SK-N-SH treated with all-trans-retinoic acid at 6 μM for 48 hours (cell line): ENCODE measurements around the gene RASGRF2.
"Not testable (repeated sequence)": the region's sequence is repeated elsewhere in the genome, so short reads cannot be mapped to it uniquely, and the experiment has no call there.

ENCODE experiments used
- ATAC-seq: fragments of 200-7000 bp; cut with Tn5 transposase; 3 replicates; pipeline ENCODE4 v1.9.1; 2020; ENCODE audit warnings: mild to moderate bottlenecking, moderate library complexity
- ARNTL ChIP-seq: fragments of 450-650 bp; formaldehyde crosslinking; IDR thresholded peaks from 2 replicates; pipeline ENCODE4 v1.5.0; 2020; ENCODE audit warnings: low read depth, mild to moderate bottlenecking, moderate library complexity, borderline replicate concordance
- BACH2 ChIP-seq: fragments of 250-450 bp; sonication (Bioruptor Pico); IDR thresholded peaks from 2 replicates; pipeline ENCODE4 v1.9.0; 2021; ENCODE audit warnings: mild to moderate bottlenecking, borderline replicate concordance
- CSDC2 ChIP-seq: fragments of 250-450 bp; sonication (Bioruptor Pico); IDR thresholded peaks from 2 replicates; pipeline ENCODE4 v1.5.0; 2020; ENCODE audit warnings: mild to moderate bottlenecking, moderate library complexity
- ESRRG ChIP-seq: fragments of 250-450 bp; sonication (Bioruptor Pico); IDR thresholded peaks from 2 replicates; pipeline ENCODE4 v1.6.1; 2021; ENCODE audit warnings: mild to moderate bottlenecking
- GLIS3 ChIP-seq: fragments of 250-450 bp; sonication (Bioruptor Pico); IDR thresholded peaks from 2 replicates; pipeline ENCODE4 v1.5.0; 2020; ENCODE audit warnings: mild to moderate bottlenecking, moderate library complexity
- ISL1 ChIP-seq: fragments of 250-450 bp; sonication (Bioruptor Pico); IDR thresholded peaks from 2 replicates; pipeline ENCODE4 v2.1.2; 2022; ENCODE audit warnings: mild to moderate bottlenecking, moderate library complexity
- OSR1 ChIP-seq: fragments of 250-450 bp; sonication (Bioruptor Pico); IDR thresholded peaks from 2 replicates; pipeline ENCODE4 v1.8.0; 2022; ENCODE audit warnings: moderate library complexity, mild to moderate bottlenecking, inconsistent platforms
- PPARA ChIP-seq: fragments of 250-450 bp; sonication (Bioruptor Pico); IDR thresholded peaks from 2 replicates; pipeline ENCODE4 v1.5.0; 2020; ENCODE audit warnings: mild to moderate bottlenecking, borderline replicate concordance
- RARB ChIP-seq: fragments of 250-450 bp; sonication (Bioruptor Pico); IDR thresholded peaks from 2 replicates; pipeline ENCODE4 v1.8.0; 2021; ENCODE audit warnings: mild to moderate bottlenecking, moderate library complexity
- SNAI2 ChIP-seq: fragments of 250-450 bp; sonication (Bioruptor Pico); IDR thresholded peaks from 2 replicates; pipeline ENCODE4 v1.5.0; 2020; ENCODE audit warnings: mild to moderate bottlenecking, moderate library complexity
- TCF4 ChIP-seq: fragments of 250-450 bp; sonication (Bioruptor Pico); IDR thresholded peaks from 2 replicates; pipeline ENCODE4 v1.8.0; 2021; ENCODE audit warnings: mild to moderate bottlenecking, moderate library complexity, borderline replicate concordance
- TOX ChIP-seq: fragments of 250-450 bp; sonication (Bioruptor Pico); IDR thresholded peaks from 2 replicates; pipeline ENCODE4 v1.8.0; 2021; ENCODE audit warnings: mild to moderate bottlenecking, moderate library complexity, borderline replicate concordance
- ZC3H10 ChIP-seq: fragments of 250-450 bp; sonication (Bioruptor Pico); IDR thresholded peaks from 2 replicates; pipeline ENCODE4 v1.5.1; 2021; ENCODE audit warnings: mild to moderate bottlenecking, moderate library complexity
- ZFP3 ChIP-seq: fragments of 250-450 bp; sonication (Bioruptor Pico); IDR thresholded peaks from 2 replicates; pipeline ENCODE4 v1.5.0; 2020; ENCODE audit warnings: mild to moderate bottlenecking, moderate library complexity
- ZFP30 ChIP-seq: fragments of 450-650 bp; formaldehyde crosslinking; IDR thresholded peaks from 2 replicates; pipeline ENCODE4 v1.5.0; 2022; ENCODE audit warnings: mild to moderate bottlenecking, moderate library complexity
- ZNF565 ChIP-seq: fragments of 450-650 bp; formaldehyde crosslinking; conservative IDR thresholded peaks from 2 replicates; pipeline ENCODE4 v1.5.0; 2020; ENCODE audit warnings: low read depth, mild to moderate bottlenecking, moderate library complexity
- ZNF70 ChIP-seq: fragments of 450-650 bp; formaldehyde crosslinking; IDR thresholded peaks from 2 replicates; pipeline ENCODE4 v1.5.0; 2020; ENCODE audit warnings: mild to moderate bottlenecking, moderate library complexity
- TF ChIP-seq, protein P1 (sequence below): fragments of 250-450 bp; sonication (Bioruptor Pico); IDR thresholded peaks from 2 replicates; pipeline ENCODE4 v1.8.0; 2021; ENCODE audit warnings: low read depth, mild to moderate bottlenecking, moderate library complexity, borderline replicate concordance
- TF ChIP-seq, protein P2 (sequence below): fragments of 250-450 bp; sonication (Bioruptor Pico); IDR thresholded peaks from 2 replicates; pipeline ENCODE4 v1.5.1; 2020; ENCODE audit warnings: low read depth, mild to moderate bottlenecking, moderate library complexity
- TF ChIP-seq, protein P3 (sequence below): fragments of 250-450 bp; sonication (Bioruptor Pico); IDR thresholded peaks from 2 replicates; pipeline ENCODE4 v1.5.0; 2020; ENCODE audit warnings: mild to moderate bottlenecking, moderate library complexity
- TF ChIP-seq, protein P4 (sequence below): fragments of 250-450 bp; sonication (Bioruptor Pico); IDR thresholded peaks from 2 replicates; pipeline ENCODE4 v1.5.1; 2021; ENCODE audit warnings: mild to moderate bottlenecking, moderate library complexity
- TF ChIP-seq, protein P5 (sequence below): fragments of 250-450 bp; sonication (Bioruptor Pico); IDR thresholded peaks from 2 replicates; pipeline ENCODE4 v1.8.0; 2020; ENCODE audit warnings: mild to moderate bottlenecking, moderate library complexity, borderline replicate concordance

The RASGRF2 gene

DNA sequence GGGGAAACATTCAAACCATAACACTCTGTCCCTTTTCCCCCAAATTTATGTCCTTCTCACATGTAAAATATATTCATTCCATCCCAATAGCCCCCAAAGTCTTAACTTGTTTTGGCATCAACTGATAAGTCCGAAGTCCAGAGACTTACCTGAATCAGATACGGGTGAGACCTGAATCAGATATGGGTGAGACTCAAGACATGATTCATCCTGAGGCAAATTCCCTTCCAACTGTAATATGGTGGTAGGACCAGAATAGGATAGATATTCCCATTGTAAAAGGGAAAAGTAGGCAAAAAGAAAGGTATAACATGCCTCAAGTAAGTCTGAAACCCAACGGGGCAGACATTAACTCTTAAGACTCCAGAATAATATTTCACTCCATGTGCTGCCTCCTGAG lies 157.4 kb downstream of the RASGRF2 start:
- TF ChIP-seq, protein P1, sequence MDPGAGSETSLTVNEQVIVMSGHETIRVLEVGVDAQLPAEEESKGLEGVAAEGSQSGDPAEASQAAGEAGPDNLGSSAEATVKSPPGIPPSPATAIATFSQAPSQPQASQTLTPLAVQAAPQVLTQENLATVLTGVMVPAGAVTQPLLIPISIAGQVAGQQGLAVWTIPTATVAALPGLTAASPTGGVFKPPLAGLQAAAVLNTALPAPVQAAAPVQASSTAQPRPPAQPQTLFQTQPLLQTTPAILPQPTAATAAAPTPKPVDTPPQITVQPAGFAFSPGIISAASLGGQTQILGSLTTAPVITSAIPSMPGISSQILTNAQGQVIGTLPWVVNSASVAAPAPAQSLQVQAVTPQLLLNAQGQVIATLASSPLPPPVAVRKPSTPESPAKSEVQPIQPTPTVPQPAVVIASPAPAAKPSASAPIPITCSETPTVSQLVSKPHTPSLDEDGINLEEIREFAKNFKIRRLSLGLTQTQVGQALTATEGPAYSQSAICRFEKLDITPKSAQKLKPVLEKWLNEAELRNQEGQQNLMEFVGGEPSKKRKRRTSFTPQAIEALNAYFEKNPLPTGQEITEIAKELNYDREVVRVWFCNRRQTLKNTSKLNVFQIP (CRISPR knock-in tag), result no peak
- TF ChIP-seq PPARA (CRISPR knock-in tag) (no peak), ZFP3 (CRISPR knock-in tag) (no peak), SNAI2 (CRISPR knock-in tag) (no peak), ESRRG (CRISPR knock-in tag) (no peak), GLIS3 (no peak)
- no peak for ATAC-seq

DNA sequence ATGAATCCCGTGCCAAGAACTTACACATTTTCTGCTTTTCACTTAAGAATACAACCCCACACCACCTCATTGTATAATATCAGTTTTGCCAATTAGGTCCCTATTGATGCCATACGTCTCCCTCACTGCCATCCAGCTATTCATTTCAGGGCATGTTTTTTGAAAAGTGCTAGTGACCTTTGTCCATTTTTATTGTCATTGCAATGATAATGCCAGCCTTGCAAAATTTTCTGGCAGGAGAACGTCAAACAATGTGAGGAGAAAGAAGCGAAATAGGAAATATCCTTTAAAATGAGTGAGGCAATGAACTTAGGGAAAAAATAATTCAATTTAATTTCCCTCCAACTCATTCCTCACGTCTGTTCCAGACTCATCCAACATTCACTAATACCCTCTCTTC lies 161.1 kb downstream of the RASGRF2 start:
- ATAC-seq, result no peak
- TF ChIP-seq ZNF70 (CRISPR knock-in tag), result no peak
- TF ChIP-seq OSR1, result no peak
- no peak for TF ChIP-seq ARNTL (CRISPR knock-in tag)
- TF ChIP-seq ZFP3 (CRISPR knock-in tag), result no peak
- TF ChIP-seq GLIS3, result no peak
- no peak for TF ChIP-seq ESRRG (CRISPR knock-in tag)
- no peak for TF ChIP-seq ZFP30 (CRISPR knock-in tag)
- TF ChIP-seq, protein P2, sequence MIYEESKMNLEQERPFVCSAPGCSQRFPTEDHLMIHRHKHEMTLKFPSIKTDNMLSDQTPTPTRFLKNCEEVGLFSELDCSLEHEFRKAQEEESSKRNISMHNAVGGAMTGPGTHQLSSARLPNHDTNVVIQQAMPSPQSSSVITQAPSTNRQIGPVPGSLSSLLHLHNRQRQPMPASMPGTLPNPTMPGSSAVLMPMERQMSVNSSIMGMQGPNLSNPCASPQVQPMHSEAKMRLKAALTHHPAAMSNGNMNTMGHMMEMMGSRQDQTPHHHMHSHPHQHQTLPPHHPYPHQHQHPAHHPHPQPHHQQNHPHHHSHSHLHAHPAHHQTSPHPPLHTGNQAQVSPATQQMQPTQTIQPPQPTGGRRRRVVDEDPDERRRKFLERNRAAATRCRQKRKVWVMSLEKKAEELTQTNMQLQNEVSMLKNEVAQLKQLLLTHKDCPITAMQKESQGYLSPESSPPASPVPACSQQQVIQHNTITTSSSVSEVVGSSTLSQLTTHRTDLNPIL (CRISPR knock-in tag), result no peak
- no peak for TF ChIP-seq CSDC2 (CRISPR knock-in tag)
- no peak for TF ChIP-seq ZC3H10 (CRISPR knock-in tag)
- TF ChIP-seq RARB (CRISPR knock-in tag), result no peak
- no peak for TF ChIP-seq PPARA (CRISPR knock-in tag)

DNA sequence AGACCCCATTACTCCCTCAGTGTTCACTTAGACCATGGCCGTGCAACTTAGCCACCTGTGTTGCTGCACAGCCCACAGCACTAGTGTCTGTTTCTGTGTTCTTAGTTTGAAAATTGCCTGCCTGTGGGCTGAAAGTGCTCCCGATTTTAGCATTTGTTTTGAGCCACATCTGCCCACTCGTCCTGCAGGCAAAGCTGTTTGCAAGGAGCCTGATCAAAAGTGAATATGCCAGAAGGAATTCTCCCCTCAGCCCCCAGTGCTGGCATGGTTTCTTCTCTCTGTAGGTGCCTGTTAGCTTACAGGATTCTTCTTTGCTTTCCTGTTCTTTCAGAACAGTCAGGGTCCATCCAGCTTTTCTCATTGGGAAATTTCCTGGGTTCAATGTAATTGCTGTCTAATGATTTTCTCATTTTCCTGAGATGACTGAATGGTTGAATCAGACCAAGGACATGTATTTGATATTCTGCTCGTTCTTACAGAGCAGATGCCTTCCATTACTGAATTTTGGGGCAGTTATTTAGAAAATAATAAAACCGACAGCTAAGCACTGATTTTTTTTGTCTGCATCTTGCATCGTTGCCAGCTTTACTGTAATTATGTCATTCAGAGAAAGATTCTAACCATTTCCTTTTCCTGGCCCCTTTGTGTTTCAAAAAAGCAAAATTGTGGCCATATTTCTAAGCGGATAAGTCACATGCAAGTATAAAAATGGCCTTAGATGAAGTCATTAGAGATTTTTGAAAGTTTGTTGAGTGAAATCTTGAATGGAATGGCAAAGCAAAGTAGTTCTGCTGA lies 161.9 kb downstream of the RASGRF2 start:
- TF ChIP-seq BACH2 (CRISPR knock-in tag) (no peak), GLIS3 (no peak), ISL1 (CRISPR knock-in tag) (no peak), ZC3H10 (CRISPR knock-in tag) (no peak), SNAI2 (CRISPR knock-in tag) (no peak), TCF4 (no peak), TOX (CRISPR knock-in tag) (no peak), ZNF565 (no peak), CSDC2 (CRISPR knock-in tag) (no peak), RARB (CRISPR knock-in tag) (no peak), OSR1 (no peak), ZFP3 (CRISPR knock-in tag) (no peak), ZFP30 (CRISPR knock-in tag) (no peak)
- TF ChIP-seq, protein P3, sequence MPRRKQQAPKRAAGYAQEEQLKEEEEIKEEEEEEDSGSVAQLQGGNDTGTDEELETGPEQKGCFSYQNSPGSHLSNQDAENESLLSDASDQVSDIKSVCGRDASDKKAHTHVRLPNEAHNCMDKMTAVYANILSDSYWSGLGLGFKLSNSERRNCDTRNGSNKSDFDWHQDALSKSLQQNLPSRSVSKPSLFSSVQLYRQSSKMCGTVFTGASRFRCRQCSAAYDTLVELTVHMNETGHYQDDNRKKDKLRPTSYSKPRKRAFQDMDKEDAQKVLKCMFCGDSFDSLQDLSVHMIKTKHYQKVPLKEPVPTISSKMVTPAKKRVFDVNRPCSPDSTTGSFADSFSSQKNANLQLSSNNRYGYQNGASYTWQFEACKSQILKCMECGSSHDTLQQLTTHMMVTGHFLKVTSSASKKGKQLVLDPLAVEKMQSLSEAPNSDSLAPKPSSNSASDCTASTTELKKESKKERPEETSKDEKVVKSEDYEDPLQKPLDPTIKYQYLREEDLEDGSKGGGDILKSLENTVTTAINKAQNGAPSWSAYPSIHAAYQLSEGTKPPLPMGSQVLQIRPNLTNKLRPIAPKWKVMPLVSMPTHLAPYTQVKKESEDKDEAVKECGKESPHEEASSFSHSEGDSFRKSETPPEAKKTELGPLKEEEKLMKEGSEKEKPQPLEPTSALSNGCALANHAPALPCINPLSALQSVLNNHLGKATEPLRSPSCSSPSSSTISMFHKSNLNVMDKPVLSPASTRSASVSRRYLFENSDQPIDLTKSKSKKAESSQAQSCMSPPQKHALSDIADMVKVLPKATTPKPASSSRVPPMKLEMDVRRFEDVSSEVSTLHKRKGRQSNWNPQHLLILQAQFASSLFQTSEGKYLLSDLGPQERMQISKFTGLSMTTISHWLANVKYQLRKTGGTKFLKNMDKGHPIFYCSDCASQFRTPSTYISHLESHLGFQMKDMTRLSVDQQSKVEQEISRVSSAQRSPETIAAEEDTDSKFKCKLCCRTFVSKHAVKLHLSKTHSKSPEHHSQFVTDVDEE (CRISPR knock-in tag), result no peak
- TF ChIP-seq, protein P4, sequence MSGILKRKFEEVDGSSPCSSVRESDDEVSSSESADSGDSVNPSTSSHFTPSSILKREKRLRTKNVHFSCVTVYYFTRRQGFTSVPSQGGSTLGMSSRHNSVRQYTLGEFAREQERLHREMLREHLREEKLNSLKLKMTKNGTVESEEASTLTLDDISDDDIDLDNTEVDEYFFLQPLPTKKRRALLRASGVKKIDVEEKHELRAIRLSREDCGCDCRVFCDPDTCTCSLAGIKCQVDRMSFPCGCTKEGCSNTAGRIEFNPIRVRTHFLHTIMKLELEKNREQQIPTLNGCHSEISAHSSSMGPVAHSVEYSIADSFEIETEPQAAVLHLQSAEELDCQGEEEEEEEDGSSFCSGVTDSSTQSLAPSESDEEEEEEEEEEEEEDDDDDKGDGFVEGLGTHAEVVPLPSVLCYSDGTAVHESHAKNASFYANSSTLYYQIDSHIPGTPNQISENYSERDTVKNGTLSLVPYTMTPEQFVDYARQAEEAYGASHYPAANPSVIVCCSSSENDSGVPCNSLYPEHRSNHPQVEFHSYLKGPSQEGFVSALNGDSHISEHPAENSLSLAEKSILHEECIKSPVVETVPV (CRISPR knock-in tag), result no peak
- TF ChIP-seq, protein P5, sequence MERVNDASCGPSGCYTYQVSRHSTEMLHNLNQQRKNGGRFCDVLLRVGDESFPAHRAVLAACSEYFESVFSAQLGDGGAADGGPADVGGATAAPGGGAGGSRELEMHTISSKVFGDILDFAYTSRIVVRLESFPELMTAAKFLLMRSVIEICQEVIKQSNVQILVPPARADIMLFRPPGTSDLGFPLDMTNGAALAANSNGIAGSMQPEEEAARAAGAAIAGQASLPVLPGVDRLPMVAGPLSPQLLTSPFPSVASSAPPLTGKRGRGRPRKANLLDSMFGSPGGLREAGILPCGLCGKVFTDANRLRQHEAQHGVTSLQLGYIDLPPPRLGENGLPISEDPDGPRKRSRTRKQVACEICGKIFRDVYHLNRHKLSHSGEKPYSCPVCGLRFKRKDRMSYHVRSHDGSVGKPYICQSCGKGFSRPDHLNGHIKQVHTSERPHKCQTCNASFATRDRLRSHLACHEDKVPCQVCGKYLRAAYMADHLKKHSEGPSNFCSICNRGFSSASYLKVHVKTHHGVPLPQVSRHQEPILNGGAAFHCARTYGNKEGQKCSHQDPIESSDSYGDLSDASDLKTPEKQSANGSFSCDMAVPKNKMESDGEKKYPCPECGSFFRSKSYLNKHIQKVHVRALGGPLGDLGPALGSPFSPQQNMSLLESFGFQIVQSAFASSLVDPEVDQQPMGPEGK (CRISPR knock-in tag), result no peak
- ATAC-seq, result no peak

DNA sequence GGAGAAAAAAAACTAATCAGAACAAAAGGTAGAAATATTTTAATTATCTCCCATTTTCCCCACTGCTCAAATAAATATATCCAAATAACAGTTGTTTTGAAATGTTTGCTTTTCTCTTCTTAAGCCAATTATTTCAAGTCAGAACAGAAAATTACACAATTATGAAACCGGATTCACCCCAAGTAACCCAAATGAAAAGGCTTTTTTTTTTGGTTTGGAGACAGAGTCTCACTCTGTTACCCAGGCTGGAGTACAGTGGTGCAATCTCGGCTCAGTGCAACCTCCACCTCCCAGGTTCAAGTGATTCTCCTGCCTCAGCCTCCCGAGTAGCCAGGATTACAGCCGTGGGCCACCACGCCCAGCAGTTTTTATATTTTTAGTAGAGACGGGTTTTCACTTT lies 164.5 kb downstream of the RASGRF2 start:
- not testable (repeated sequence) for ATAC-seq
